Thymus (tissue), 11 donors: ENCODE results near the gene SEC22A. TPM values are rescaled to one million over a fixed set of nuclear protein-coding genes. Genes with fewer than 3 reads are reported as not detected.

Source experiments
- DNase-seq, 9 donors: peaks; one replicate each; pipeline ENCODE4 v3.0.0-alpha.2; 2013; ENCODE audit warnings: low spot score in 9 of 9, low read depth in 6 of 9, missing footprints in 1 of 9
- H3K27ac ChIP-seq, 2 donors: one replicate each; pipeline ENCODE4 v1.5.1; 2013; ENCODE audit warnings: control low read depth in 1 of 2, low read depth in 1 of 2, low read length in 1 of 2, mild to moderate bottlenecking in 1 of 2, moderate library complexity in 1 of 2
- H3K27me3 ChIP-seq, 2 donors: one replicate each; pipeline ENCODE4 v1.5.1; 2013; ENCODE audit warnings: low read length in 1 of 2; ENCODE audit not compliant: control insufficient read depth in 2 of 2, insufficient read depth in 1 of 2
- H3K36me3 ChIP-seq, 2 donors: one replicate each; pipeline ENCODE4 v1.5.1; 2013; ENCODE audit warnings: low read length in 1 of 2, mild to moderate bottlenecking in 1 of 2, moderate library complexity in 1 of 2; ENCODE audit not compliant: control insufficient read depth in 2 of 2, insufficient read depth in 2 of 2
- H3K4me1 ChIP-seq, 2 donors: one replicate each; pipeline ENCODE4 v1.5.1; 2013; ENCODE audit warnings: low read length in 2 of 2; ENCODE audit not compliant: control insufficient read depth in 2 of 2, insufficient read depth in 2 of 2
- H3K4me3 ChIP-seq, 2 donors: one replicate each; pipeline ENCODE4 v1.5.1; 2013; ENCODE audit warnings: low read length in 2 of 2, control low read depth in 1 of 2, mild to moderate bottlenecking in 1 of 2
- H3K9me3 ChIP-seq, 2 donors: one replicate each; pipeline ENCODE4 v1.5.1; 2013; ENCODE audit warnings: low read length in 1 of 2, mild to moderate bottlenecking in 1 of 2; ENCODE audit not compliant: control insufficient read depth in 2 of 2, insufficient read depth in 1 of 2
- WGBS: extraction: QIAGEN DNeasy Blood & Tissue Kit; methylation state at CpG from one replicate; pipeline ENCODE4 v1.1.7; 2013; 5-methylcytosine and 5-hydroxymethylcytosine counted together
- polyA plus RNA-seq: library from polyadenylated mRNA; stranded (reverse); fragments of 200-250 nt; gene quantifications from one replicate; pipeline ENCODE4 v1.2.3, GENCODE V29; 2013
- total RNA-seq: library from RNA; stranded (reverse); fragments of 120-200 nt; gene quantifications from one replicate; pipeline ENCODE4 v1.2.4, GENCODE V29; 2013
- donor health status: healthy.

SEC22A gene
- total and polyA plus RNA-seq, 2 donors = 15.8 to 23.2 TPM

DNA sequence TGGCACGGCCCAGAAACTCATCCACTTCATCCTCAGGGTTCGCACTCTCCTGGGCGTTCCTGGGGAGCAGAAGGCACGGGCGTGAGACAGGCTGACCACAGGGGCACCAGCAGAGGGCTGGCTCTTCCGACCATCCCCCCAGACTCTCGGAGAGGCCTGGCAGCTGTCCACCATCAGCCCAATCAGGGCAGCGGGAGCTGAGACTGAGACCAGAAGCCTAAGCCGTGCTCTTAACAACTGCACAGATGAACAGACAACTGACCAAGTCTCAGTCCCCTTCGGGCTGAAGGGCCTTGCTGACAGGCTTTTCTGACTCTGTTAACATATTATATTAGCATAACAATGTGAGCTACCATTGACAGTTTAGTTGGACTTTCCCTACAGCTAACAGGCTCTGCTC is 118.0 kb downstream of the SEC22A start:
- no peaks in the 10 kb centered on the region for H3K9me3 ChIP-seq

DNA sequence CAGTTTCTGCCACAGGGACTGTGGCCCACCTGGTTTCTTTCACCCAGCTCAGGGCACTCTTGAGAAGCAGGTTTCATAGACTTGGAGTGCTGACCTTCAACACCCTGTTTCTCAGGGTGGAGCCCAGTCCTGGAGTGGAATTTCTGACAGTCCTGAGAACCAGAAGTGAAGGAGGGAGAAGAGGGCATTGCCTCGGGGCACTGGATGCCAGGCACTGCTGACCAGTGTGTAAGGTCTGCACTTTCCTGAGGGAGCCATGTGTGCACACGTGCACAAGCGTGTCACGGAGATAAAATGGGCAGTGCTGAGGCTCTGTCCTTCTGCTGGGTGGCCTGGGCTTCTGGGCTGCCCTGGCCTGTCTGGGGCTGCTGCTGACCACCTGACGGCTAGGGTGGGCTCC is 118.5 kb downstream of the SEC22A start:
- no peak overlapping the region for H3K27ac ChIP-seq
- no peaks in the 10 kb centered on the region for H3K4me1 ChIP-seq
- 95% methylated on average over 5 of the region's 5 CpGs for WGBS
- H3K4me3 ChIP-seq = no peak overlapping the region
- DNase-seq = no peak
- no peaks in the 10 kb centered on the region for H3K36me3 ChIP-seq
- peaks cover 0 to 9% of the 10 kb centered on the region in 2 donors for H3K27me3 ChIP-seq
- H3K9me3 ChIP-seq = no peaks in the 10 kb centered on the region

More for the DNA sequence above, 118.0 kb downstream of the SEC22A start:
- WGBS = 76% methylated on average over 10 of the region's 10 CpGs
- Histone ChIP-seq H3K4me1 (no peaks in the 10 kb centered on the region), H3K27ac (no peak overlapping the region), H3K4me3 (no peak overlapping the region), H3K27me3 (peaks cover 0 to 13% of the 10 kb centered on the region in 2 donors), H3K36me3 (no peaks in the 10 kb centered on the region)
- no peak for DNase-seq

- H3K27me3 ChIP-seq = peaks cover 0 to 4% of the 10 kb centered on the region in 2 donors
- H3K36me3 ChIP-seq = no peaks in the 10 kb centered on the region
- no peaks in the 10 kb centered on the region for H3K4me1 ChIP-seq
- 89% methylated on average over 8 of the region's 8 CpGs for WGBS
- H3K27ac ChIP-seq = no peak overlapping the region
- no peak overlapping the region for H3K4me3 ChIP-seq
- no peak for DNase-seq
- H3K9me3 ChIP-seq = no peaks in the 10 kb centered on the region
Observed at GRCh38 chr3:123321806-123322205, 120.1 kb downstream of the SEC22A start.

- Histone ChIP-seq H3K9me3 (no peaks in the 10 kb centered on the region), H3K27me3 (peaks cover 0 to 11% of the 10 kb centered on the region in 2 donors), H3K4me1 (no peaks in the 10 kb centered on the region), H3K27ac (no peak overlapping the region), H3K4me3 (no peak overlapping the region), H3K36me3 (no peaks in the 10 kb centered on the region)
- no peak for DNase-seq
- 96% methylated on average over 11 of the region's 11 CpGs for WGBS
Observed at GRCh38 chr3:123322866-123323265, 121.1 kb downstream of the SEC22A start.

Other genes starting within 250 kb of the SEC22A start
- gene SEMA5B, start 174.2 kb upstream of the SEC22A start, total RNA-seq = 0.99 TPM
- 0.46 TPM for gene SEMA5B, start 174.2 kb upstream of the SEC22A start, polyA plus RNA-seq
- gene PDIA5, start 134.9 kb upstream of the SEC22A start, total RNA-seq = 7.7 TPM
- gene PDIA5, start 134.9 kb upstream of the SEC22A start, polyA plus RNA-seq = 6.1 TPM
- 0.76 TPM for gene ADCY5, start 247.1 kb downstream of the SEC22A start, total RNA-seq
- gene ADCY5, start 247.1 kb downstream of the SEC22A start, polyA plus RNA-seq = 1.7 TPM